Lung (tissue), 12 donors: ENCODE measurements around the gene OCEL1. TPM values are rescaled to one million over a fixed set of nuclear protein-coding genes. Genes with fewer than 3 reads are reported as not detected.

Experiments used
- ATAC-seq: fragments of 200-7000 bp; cut with Tn5 transposase; one replicate; pipeline ENCODE4 v1.9.1; 2020; ENCODE audit warnings: moderate number of reproducible peaks; ENCODE audit not compliant: insufficient read depth, low FRiP score
- DNase-seq, 3 donors: peaks; one replicate each; pipeline ENCODE4 v3.0.0-alpha.2; 2013 to 2017
- H3K27ac ChIP-seq, 2 donors: one replicate each; pipeline ENCODE4 v1.5.1; 2013; ENCODE audit warnings: mild to moderate bottlenecking in 2 of 2, moderate library complexity in 2 of 2, control low read depth in 1 of 2, inconsistent platforms in 1 of 2, low read depth in 1 of 2, low read length in 1 of 2
- H3K27me3 ChIP-seq, 3 donors: one replicate each; pipeline ENCODE4 v1.5.1; 2013; ENCODE audit warnings: low read length in 2 of 3; ENCODE audit not compliant: control insufficient read depth in 3 of 3, insufficient read depth in 3 of 3
- H3K36me3 ChIP-seq, 4 donors: one replicate each; pipeline ENCODE4 v1.5.1; 2013; ENCODE audit warnings: low read length in 4 of 4, mild to moderate bottlenecking in 1 of 4, moderate library complexity in 1 of 4; ENCODE audit not compliant: control insufficient read depth in 4 of 4, insufficient read depth in 4 of 4
- H3K4me1 ChIP-seq, 5 donors: one replicate each; pipeline ENCODE4 v1.5.1; 2013; ENCODE audit warnings: low read length in 5 of 5, mild to moderate bottlenecking in 2 of 5, moderate library complexity in 1 of 5; ENCODE audit not compliant: control insufficient read depth in 5 of 5, insufficient read depth in 5 of 5
- H3K4me3 ChIP-seq: one replicate; pipeline ENCODE4 v1.5.1; 2013; ENCODE audit warnings: mild to moderate bottlenecking, control low read depth, moderate library complexity
- H3K9ac ChIP-seq, 2 donors: one replicate each; pipeline ENCODE4 v1.5.1; 2013; ENCODE audit warnings: low read length in 2 of 2, control low read depth in 1 of 2; ENCODE audit not compliant: insufficient read depth in 1 of 2
- H3K9me3 ChIP-seq, 4 donors: one replicate each; pipeline ENCODE4 v1.5.1; 2013; ENCODE audit warnings: low read length in 3 of 4, mild to moderate bottlenecking in 1 of 4, moderate library complexity in 1 of 4; ENCODE audit not compliant: control insufficient read depth in 4 of 4, insufficient read depth in 3 of 4
- CTCF ChIP-seq: IDR thresholded peaks from 2 replicates; pipeline ENCODE4 v1.5.1; 2012; ENCODE audit warnings: mild to moderate bottlenecking; ENCODE audit errors: control extremely low read depth, extremely low read depth
- WGBS, 2 donors: extraction: QIAGEN DNeasy Blood & Tissue Kit; methylation state at CpG; one replicate each; pipeline ENCODE4 v1.1.7; 2013; 5-methylcytosine and 5-hydroxymethylcytosine counted together
- polyA plus RNA-seq, 2 donors: library from polyadenylated mRNA; stranded (reverse); fragments of 200-250 nt; gene quantifications; one replicate each; pipeline ENCODE4 v1.2.1, GENCODE V29; 2013
- total RNA-seq, 2 donors: library from RNA; depleted of rRNA in 1 of 2; stranded (reverse); fragments of >200 nt in 1 of 2; gene quantifications; one replicate each; pipeline ENCODE4 v1.2.1, GENCODE V29; 2014 to 2021
- donor health status: control.
- donor health status: control.
- donor health status: Bipolar disorder and iron deficiency.
- donor health status: healthy.
- donor health status: DM: yes; HTN: yes; CAD: no.

Gene OCEL1
- total and polyA plus RNA-seq, 4 donors, result 9.1 to 39.5 (median 25.3) TPM

DNA sequence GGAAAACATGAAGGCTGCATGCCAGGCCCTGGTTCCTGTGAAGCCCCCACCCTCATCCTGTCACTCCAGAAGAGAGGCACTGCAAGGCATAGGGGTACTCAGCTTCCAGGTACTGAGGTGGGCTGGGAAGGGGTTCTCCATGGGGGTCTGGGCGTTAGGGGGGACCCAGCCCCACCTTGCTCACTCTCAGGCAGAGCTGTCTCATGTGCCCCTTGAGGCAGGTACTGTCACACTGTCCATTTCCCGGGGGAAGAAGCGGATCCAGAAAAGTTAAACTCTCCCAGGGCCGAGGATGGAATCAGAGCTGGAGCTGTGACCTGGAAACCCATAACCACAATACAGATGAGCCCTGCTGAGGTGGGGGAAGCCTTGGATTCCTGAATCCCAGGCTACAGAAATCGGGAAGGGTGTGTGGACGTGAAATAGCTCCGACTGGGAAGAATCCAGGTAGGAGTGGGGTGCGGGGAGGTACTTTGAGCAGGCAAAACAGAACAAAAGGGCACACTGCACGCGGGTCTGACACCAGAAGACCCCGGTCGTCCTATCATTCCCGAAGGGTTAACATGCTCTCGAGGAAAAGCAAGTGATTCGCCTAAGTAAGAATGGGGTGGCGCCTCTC is 11.4 kb upstream of the OCEL1 start:
- no peak for ATAC-seq
- WGBS, 2 donors, result 31 to 33% methylated on average over 16 of the region's 16 CpGs
- peaks cover 0 to 13% (median 8%) of the 10 kb centered on the region in 5 donors for H3K4me1 ChIP-seq
- TF ChIP-seq CTCF, result no peak
- no peaks in the 10 kb centered on the region for H3K9me3 ChIP-seq
- H3K27ac ChIP-seq, result peak overlapping the region; percentile 89 to 96
- H3K9ac ChIP-seq, result peak overlapping the region in 1 of 2 donors; percentile 61
- no peaks in the 10 kb centered on the region for H3K27me3 ChIP-seq
- H3K36me3 ChIP-seq, result peaks cover 17 to 50% (median 20%) of the 10 kb centered on the region in 4 donors
- peak overlapping the region; percentile 70 for H3K4me3 ChIP-seq
- DNase-seq, result no peak

DNA sequence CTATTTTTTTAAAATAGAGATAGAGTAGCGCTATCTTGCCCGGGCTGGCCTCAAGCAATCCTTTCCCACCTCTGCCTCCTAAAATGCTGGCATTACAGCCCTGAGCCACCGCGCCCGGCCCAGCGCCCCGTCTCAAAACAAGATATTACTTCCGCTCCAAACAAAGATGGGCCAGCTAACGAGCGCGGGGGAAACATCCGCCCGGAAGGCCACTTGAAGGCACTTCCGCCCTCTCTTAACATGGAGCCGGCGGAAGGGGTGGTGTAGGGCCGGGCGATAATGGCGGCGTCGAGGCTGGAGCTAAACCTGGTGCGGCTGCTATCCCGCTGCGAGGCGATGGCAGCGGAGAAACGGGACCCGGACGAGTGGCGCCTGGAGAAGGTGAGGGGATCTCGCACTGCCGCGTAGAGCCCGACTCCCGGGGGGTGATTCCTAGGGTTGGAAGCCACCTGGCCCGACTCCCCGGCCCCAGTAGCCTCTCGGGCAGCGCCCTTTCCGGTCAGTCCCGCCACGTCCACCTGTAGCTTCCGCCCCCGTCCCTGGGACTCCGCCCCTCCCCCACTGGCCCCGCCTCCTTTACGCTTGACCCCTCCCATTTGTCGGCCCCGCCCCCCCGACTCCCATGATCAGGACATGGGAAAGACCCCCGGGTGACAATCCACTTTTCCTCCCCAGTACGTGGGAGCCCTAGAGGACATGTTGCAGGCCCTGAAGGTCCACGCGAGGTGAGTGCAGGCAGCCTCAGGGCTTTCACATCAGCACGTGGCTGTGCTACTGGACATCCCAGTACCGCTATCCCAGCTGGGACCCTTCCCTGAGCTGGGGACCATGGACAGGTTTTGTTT is 10.7 kb upstream of the OCEL1 start, which contains the start of gene USE1:
Gene USE1, plus strand, starts transcription at position 231 of the 845 bp plus-strand sequence. Its CDS starts 49 bp downstream, at position 280.
- TF ChIP-seq CTCF, result no peak
- peak within 1 kb of the TSS; percentile 46 to 61 for H3K9ac ChIP-seq
- ATAC-seq, result peak; percentile 95
- peak within 1 kb of the TSS; percentile 89 to 96 for H3K27ac ChIP-seq
- peaks cover 17 to 43% (median 20%) of the 10 kb centered on the region in 4 donors for H3K36me3 ChIP-seq
- H3K4me1 ChIP-seq, result peaks cover 0 to 13% (median 8%) of the 10 kb centered on the region in 5 donors
- 3% methylated on average over 43 to 56 of the region's 56 CpGs for WGBS, 2 donors
- no peaks in the 10 kb centered on the region for H3K27me3 ChIP-seq
- H3K9me3 ChIP-seq, result no peaks in the 10 kb centered on the region
- peak; percentile 93 to 97 (median 95) for DNase-seq
- H3K4me3 ChIP-seq, result peak within 1 kb of the TSS; percentile 70

- WGBS, 2 donors, result 86 to 91% methylated on average over 13 of the region's 13 CpGs
- Histone ChIP-seq H3K4me3 (no peak overlapping the region), H3K27ac (peak overlapping the region in 1 of 2 donors; percentile 89), H3K9ac (no peak overlapping the region), H3K4me1 (peaks cover 0 to 13% (median 8%) of the 10 kb centered on the region in 5 donors), H3K36me3 (peaks cover 14 to 38% (median 20%) of the 10 kb centered on the region in 4 donors), H3K9me3 (no peaks in the 10 kb centered on the region), H3K27me3 (no peaks in the 10 kb centered on the region)
- ATAC-seq (no peak), DNase-seq (no peak)
- no peak for TF ChIP-seq CTCF
Measured at GRCh38 chr19:17216058-17216670, 9.9 kb upstream of the OCEL1 start.
